AG04449 (cell line): ENCODE results near the gene GABRG3.

Experiments used
- CTCF ChIA-PET: fragments of 350-600 bp; formaldehyde crosslinking; extraction: SDS; loops from one replicate; lab custom pipeline; 2021; ENCODE audit warnings: antibody characterized with exemption; lab: Yijun Ruan, JAX
- POLR2A ChIA-PET: fragments of 400-600, 350-600 bp; formaldehyde crosslinking; extraction: SDS; loops from one replicate; lab custom pipeline; 2020; ENCODE audit warnings: antibody characterized with exemption, inconsistent platforms; lab: Yijun Ruan, JAX
- DNase-seq: peaks from one replicate; pipeline ENCODE4 v3.0.0-alpha.2; 2010; ENCODE audit warnings: low read depth, low spot score
- H3K4me3 ChIP-seq: 2 replicates; pipeline ENCODE4 v1.5.1; 2011; ENCODE audit warnings: low read depth, mild to moderate bottlenecking, control low read depth, low read length
- TF ChIP-seq, protein P1 (sequence below): IDR thresholded peaks from one replicate; pipeline ENCODE4 v1.5.1; 2011; ENCODE audit warnings: mild to moderate bottlenecking, moderate library complexity, low read length, control low read depth, inconsistent platforms; ENCODE audit not compliant: insufficient read depth; ENCODE audit errors: missing control alignments

GABRG3 gene

GRCh38 chr15:27475395-27475794, 504.4 kb downstream of the GABRG3 start:
- no peak for DNase-seq
- TF ChIP-seq, protein P1, sequence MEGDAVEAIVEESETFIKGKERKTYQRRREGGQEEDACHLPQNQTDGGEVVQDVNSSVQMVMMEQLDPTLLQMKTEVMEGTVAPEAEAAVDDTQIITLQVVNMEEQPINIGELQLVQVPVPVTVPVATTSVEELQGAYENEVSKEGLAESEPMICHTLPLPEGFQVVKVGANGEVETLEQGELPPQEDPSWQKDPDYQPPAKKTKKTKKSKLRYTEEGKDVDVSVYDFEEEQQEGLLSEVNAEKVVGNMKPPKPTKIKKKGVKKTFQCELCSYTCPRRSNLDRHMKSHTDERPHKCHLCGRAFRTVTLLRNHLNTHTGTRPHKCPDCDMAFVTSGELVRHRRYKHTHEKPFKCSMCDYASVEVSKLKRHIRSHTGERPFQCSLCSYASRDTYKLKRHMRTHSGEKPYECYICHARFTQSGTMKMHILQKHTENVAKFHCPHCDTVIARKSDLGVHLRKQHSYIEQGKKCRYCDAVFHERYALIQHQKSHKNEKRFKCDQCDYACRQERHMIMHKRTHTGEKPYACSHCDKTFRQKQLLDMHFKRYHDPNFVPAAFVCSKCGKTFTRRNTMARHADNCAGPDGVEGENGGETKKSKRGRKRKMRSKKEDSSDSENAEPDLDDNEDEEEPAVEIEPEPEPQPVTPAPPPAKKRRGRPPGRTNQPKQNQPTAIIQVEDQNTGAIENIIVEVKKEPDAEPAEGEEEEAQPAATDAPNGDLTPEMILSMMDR, result no peak
- ChIA-PET POLR2A (no interaction called here), CTCF (no interaction called here)
- H3K4me3 ChIP-seq, result no peak overlapping the region

- POLR2A ChIA-PET, result no interaction called here
- H3K4me3 ChIP-seq, result no peak overlapping the region
- no peak for DNase-seq
- TF ChIP-seq, protein P1, result no peak
- CTCF ChIA-PET, result no interaction called here
Measured at GRCh38 chr15:27479296-27480140, 508.5 kb downstream of the GABRG3 start.

- POLR2A ChIA-PET, result no interaction called here
- no peak overlapping the region for H3K4me3 ChIP-seq
- CTCF ChIA-PET, result no interaction called here
- no peak for DNase-seq
- TF ChIP-seq, protein P1, result no peak
Measured at GRCh38 chr15:27480141-27480530, 509.2 kb downstream of the GABRG3 start.

DNA sequence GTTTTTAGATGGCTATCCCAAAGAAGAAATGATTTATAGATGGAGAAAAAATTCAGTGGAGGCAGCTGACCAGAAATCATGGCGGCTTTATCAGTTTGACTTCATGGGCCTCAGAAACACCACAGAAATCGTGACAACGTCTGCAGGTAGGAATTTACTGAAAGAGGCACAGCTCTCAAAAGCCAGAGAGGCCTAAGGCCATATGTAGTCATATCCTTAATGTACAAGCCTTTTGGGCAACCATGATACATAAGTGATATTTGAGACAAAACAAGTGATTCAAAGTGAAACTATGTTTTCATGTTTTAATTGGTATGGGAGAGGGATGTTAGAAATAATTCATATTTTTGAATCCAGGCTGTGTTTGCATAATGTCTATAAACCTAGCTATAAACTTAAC, 509.7 kb downstream of the GABRG3 start:
- TF ChIP-seq, protein P1, result no peak
- no peak overlapping the region for H3K4me3 ChIP-seq
- CTCF ChIA-PET, result no interaction called here
- DNase-seq, result no peak
- POLR2A ChIA-PET, result no interaction called here

GRCh38 chr15:27481768-27482167, 510.8 kb downstream of the GABRG3 start:
- CTCF ChIA-PET, result no interaction called here
- no peak for DNase-seq
- POLR2A ChIA-PET, result no interaction called here
- no peak overlapping the region for H3K4me3 ChIP-seq
- TF ChIP-seq, protein P1, result no peak

DNA sequence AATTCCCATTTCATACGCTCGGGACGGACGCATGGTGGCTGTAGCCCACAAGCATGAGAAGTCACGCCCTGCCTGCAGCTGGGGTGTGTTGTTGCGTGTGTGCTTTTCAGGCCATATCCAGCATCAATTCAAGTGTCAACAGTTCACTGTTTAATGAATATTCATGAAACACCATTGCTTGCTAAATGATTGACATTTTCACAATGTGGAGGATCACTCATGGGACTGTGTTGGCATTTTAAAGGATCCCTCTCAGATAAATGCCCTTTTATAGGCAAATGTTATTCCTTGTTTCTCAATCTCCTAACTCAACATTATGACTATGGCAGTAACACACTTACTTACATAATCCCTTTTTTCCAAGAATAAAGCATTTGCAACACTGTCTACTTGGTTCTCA, 511.3 kb downstream of the GABRG3 start:
- H3K4me3 ChIP-seq, result no peak overlapping the region
- ChIA-PET CTCF (no interaction called here), POLR2A (no interaction called here)
- TF ChIP-seq, protein P1, result no peak
- no peak for DNase-seq
